HG03558 (cell line): ENCODE data around the gene XCR1.
"Not testable (repeated sequence)": the region's sequence is repeated elsewhere in the genome, so short reads cannot be mapped to it uniquely, and the experiment has no call there.

Source experiments
- ATAC-seq: cut with Tn5 transposase; IDR thresholded peaks from one replicate; pipeline ENCODE4 v1.9.1; 2021; ENCODE audit warnings: moderate number of reproducible peaks; ENCODE audit not compliant: unreplicated experiment; ENCODE audit errors: extremely low read depth

Gene XCR1

DNA sequence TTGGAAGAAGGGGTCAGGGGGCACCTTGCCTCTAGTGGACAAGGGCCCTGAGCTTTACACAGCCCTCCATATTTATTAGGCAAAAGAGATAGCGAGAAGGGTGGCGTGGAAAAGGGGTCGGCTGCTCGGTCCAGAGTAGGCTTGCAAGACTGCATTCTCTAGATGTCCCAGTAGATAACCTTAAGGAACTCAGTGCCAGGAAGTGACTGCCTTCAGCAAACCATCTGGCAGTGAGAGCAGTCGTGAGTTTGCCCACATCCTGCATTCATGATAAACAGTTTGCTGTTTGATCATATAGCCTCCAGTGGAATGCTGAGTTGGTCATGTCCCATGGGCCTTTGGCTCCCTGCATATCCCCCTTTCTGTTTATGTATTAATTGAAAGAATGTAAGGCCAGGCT, 18.9 kb upstream of the XCR1 start:
- not testable (repeated sequence) for ATAC-seq

DNA sequence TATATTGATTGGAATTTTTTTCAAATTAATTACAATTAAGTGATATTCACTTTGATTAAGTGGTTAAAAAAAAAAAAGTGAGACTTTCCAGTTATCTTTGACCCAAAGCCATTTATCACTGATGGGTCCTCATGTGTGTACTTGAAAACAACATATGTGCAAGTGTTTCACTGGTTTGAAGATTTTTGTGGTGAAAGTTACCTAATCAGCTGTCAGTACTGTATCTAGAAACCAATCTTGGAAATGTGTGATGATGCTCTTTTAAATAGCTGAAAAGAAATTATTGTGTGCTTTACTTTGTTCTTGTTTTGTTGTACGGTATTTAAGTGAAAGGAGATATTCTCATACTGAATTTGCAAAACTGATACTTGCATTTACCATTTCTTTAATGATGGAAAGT, 11.6 kb upstream of the XCR1 start:
- no peak for ATAC-seq

DNA sequence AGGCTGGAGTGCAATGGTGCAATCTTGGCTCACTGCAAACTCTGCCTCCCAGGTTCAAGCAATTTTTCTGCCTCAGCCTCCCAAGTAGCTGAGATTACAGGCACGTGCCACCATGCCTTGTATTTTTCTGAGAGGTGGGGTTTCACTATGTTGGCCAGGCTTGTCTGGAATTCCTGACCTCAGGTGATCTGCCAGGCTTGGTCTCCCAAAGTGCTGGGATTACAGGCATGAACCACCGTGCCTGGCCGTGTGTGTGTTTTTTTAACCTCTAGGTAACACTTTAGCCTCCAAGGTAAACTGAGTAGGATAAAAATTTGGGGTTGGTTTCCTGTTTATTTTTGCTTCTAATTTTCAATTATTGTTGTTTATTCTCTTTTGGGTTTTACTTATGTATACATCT, 10.8 kb upstream of the XCR1 start:
- ATAC-seq = not testable (repeated sequence)

DNA sequence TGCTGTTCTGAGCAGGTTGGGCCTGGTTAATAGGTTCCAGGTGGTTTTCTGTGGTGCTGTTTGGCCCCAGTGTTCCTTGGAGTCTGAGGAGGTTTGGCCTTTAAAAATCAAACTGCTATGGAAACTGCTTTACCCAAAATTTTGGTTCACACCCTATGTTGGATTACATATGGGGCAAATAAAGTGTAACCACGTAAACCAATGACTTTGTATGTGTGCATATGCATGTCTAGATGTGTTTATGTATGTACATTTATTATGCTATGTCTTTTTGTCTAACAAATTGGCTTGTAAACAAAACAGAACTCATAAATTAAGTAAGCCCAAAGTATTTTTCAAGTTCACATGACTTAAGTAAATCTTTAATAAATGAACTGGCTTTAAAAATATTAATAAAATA, 8.9 kb upstream of the XCR1 start:
- ATAC-seq = no peak

DNA sequence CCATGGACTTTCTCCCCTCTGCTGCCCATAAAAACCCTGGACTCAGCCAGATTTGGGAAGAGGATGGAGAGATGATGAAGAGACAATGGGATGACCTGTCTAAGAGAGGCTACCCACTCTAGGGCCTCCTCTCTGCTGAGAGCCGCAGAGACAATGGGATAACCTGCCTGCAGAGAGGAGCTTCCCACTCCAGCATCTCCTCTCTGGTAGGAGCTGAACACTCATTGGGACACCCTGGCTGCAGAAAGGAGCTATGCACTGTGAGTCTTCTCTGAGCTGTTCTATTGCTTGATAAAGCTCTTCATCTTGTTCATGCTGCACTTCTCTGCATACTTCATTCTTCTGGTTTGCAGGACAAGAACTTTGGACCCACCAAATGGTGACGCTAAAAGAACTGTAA, 4.5 kb upstream of the XCR1 start:
- ATAC-seq = no peak

DNA sequence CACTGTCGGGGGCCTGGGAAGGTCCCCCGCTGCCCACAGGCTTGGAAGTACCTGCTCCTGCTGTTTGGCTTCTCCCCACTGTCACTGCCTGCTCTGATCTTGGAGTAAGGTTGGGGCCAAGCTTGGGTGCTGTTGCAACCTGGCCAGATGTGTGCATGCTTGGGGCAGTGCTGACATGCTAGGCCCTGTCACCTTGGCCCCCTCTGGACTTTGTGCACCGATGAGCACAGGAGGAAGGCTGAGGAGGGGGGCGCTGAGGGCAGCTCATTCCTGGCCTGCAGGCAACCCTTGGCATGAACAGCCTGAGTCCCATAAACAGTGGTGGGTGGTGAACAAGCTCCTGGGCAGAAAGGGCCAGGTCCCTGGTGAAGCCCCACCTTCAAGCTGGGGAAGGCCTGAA, 4.0 kb upstream of the XCR1 start:
- ATAC-seq = no peak

DNA sequence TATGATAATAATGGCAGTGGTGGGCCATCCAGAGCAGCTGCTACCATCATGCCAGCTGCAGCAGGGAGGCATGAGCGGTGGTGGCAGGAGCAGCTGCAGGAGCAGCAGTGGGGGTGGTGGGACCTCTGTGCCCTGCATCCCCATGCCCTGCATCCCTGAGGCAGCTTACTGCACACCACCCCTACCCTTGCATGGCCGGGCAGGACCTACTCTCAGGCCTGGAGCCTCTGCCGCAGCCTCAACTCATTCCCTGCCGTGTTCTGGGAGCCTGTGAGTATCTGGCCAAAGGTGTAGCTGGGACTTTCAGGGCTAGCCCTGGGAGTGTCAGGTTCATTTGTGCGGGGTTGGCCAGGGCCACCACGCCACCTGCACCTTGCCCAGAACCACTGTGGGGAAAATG, 3.3 kb upstream of the XCR1 start:
- no peak for ATAC-seq

DNA sequence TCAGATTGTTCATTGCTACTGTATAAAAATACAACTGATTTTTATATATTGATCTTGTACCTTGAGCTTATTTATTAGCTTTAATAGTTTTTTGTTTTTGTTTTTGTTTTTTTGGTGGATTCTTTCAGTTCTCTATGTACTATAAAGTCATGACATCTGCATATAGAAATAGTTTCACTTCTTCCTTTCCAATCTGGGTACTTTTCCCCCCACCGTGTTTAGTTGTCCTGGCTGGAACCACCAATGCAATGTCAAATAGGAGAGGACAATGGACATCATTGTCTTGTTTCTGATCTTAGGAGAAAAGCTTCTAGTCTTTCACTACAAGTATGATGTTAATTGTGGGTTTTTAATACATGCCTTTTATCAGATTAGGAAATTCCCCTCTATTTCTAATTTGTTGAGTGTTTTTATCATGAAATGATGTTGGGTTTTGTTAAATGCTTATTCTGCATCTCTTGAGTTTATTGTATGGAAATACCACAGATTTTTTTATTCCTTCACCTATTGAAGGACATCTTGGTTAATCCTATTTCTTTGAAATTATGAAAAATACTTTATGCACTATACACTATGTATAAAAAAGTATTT, 2.8 kb upstream of the XCR1 start:
- ATAC-seq = no peak

DNA sequence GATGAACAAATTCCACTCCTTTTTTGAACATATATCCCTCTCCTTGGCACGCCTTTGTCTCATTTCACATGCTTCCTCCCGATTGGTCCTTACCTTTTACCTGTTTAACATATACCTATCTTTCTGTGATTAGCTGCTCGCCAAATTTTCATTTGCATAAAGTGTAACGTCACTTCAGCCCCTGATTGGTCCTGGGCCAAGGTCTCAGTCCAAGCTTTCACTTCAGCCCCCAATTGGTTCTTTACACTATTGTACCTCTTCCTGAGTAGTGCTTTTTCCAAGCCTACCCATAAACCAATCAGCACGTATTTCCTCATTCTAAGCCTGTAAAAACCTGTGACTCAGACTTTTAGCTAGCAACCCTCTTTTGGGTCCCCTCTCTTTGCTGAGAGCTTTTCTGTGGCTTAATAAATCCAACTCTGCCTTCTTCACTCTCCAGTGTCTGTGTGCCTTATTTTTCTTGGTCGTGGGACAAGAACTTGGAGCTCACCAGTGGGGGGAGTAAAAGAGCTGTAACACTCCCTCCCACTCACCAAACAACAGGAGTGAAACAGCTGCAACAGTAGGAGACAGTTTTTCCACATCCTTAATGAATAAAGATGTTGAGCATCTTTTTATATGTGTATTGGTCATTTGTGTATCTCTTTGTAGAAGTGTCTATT, 584 bp upstream of the XCR1 start:
- ATAC-seq = no peak

DNA sequence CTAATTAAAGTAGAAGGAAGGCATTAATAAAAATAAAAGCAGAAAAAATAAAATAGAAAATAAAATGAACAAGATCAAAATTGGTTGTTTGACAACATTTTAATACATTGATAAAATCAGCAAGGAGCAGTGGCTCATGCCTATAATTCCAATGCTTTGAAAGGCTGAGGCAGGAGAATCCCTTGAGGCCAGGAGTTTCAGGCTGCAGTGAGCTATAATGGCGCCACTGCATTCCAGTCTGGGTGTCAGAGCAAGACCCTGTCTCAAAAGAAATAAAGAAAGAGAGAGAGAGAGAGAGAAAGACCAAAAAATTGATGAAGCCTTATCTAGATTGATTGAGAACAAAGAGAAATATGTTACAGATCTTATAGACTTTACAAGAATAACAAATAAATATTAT, 2.1 kb downstream of the XCR1 start:
- no peak for ATAC-seq

DNA sequence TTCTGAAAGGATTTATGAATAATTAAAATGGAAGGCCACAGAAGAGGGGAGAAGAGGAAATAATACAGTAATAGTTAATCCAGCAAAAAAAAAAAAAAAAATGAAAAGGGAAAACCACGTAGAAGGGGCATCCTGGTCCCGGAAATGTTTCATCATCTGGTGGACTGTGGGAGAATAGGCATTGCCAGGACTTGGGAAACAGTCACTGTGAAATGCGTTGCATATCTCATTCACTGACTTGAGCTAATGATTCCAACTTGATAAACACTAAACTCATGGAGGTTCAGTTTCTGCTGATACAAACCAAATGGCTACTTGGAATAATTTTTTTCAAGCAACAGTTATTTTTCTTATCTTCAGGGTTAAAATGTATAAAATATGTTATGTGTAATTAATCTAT, 3.2 kb downstream of the XCR1 start:
- ATAC-seq = no peak

DNA sequence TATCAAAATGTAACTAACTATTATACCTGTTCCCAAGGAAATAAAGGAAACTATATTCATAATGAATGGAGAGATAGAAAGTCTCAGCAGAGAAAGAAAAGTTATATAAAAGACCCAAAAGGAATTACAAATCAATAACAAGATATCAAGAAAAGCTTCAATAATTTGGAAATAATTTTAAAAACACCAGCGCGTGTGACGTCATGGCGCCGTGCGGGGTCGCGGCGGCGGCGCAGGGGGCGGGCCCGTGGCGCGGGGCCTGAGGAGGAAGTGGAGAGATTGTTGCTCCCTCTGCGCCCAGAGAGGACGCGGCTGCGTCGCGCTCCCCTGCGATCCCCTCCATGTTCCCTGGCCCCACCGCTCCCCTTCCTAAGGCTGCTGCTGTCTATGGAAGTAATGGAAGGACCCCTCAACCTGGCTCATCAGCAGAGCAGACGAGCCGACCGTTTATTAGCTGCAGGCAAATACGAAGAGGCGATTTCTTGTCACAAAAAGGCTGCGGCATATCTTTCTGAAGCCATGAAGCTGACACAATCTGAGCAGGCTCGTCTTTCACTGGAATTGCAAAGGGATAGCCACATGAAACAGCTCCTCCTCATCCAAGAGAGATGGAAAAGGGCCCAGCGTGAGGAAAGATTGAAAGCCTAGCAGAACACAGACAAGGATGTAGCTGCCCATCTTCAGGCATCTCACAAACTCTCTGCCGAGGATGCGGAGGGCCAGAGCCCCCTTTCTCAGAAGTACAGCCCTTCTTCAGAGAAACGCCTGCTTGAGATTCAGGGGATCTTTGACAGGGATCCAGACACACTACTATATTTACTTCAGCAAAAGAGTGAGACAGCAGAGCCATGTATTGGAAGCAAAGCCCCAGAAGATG, 4.1 kb downstream of the XCR1 start:
- no peak for ATAC-seq

DNA sequence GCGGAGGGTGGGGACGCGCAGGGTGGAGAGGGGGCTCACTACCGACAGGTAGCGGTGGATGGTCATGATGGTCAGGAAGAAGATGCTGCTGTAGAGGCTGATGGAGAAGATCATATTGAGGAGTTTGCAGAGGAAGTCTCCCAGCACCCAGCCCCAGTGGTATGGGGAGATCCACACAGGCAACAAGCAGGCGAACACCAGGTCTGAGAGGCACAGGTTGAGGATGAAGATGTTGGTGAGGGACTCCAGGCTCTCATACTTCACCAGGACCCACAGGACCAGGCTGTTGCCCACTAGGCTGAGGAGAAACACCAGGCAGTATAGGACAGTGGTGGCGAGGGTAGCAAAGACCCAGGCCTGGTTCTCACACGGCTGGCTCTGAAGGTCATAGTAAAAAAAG, 5.8 kb downstream of the XCR1 start:
- no peak for ATAC-seq

DNA sequence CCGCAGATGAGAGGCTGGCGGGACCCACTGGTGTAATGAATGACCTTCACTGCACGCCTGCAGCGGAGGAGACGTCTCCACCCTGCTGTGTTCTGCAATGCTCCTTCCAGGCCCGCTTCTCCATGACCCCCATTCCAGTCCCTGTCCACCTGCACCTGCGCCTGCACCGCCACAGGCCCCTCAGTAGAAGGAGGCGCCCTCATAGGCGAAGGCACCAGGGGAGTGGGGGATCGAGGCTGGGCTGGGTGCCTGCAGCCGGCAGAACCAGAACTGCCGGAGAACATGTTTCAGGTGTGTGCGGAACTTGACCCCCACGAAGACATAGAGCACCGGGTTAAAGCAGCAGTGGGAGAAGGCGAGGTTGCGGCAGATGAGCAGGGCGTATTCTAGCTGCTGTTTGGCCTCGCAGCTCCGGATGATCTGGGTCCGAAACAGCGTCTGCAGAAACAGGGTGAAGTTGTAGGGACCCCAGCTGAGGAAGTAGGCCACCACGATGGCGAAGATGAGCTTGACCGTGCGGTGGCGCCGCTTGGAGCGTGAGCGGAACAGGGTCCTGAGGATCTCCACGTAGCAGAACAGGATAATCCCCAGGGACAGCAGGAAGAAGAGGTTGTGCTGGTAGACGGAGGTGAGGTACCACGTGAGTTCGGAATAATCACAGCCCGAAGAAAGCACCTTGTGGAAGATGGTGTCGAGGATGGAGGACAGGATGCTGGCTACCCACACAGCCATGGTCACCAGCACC, 6.3 kb downstream of the XCR1 start:
- no peak for ATAC-seq

DNA sequence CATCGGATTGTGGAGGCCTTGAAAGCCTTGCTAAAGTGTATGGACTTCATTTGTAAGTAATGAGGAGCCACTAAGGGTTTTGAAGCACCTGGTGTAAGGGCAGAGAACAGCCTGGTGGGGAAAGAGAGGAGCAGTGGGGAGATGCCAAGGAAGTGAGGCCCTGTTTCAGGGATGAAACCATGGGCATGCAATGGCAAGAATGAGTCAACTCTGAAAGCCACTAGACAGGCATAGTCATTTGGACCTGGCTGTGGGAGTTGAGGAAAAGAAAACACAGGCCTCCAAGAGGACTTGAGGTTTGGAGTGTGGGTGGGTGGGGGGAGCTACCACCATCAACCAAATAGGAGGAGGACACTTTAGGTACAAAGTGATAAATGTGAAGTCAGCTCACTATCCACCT, 7.6 kb downstream of the XCR1 start:
- no peak for ATAC-seq

DNA sequence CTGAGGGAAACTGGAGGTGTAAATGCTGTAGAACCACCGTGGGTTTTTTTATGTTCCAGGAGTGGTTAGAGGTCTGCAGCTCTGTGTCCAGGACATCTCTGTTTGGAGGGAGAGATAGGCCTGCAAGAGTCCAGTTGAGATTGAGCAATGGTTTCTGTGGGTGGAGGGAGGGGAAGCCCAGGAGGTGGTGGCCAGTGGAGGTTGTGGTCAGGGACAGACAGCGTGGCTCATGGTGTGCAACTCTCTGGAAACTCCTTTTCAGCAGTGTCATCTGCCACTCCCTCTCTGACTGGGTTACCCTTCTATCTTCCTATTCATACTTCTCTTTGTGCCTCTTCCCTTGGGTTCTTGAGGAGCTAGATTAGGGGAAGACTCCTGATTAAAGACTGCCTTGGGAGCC, 9.6 kb downstream of the XCR1 start:
- ATAC-seq = no peak

DNA sequence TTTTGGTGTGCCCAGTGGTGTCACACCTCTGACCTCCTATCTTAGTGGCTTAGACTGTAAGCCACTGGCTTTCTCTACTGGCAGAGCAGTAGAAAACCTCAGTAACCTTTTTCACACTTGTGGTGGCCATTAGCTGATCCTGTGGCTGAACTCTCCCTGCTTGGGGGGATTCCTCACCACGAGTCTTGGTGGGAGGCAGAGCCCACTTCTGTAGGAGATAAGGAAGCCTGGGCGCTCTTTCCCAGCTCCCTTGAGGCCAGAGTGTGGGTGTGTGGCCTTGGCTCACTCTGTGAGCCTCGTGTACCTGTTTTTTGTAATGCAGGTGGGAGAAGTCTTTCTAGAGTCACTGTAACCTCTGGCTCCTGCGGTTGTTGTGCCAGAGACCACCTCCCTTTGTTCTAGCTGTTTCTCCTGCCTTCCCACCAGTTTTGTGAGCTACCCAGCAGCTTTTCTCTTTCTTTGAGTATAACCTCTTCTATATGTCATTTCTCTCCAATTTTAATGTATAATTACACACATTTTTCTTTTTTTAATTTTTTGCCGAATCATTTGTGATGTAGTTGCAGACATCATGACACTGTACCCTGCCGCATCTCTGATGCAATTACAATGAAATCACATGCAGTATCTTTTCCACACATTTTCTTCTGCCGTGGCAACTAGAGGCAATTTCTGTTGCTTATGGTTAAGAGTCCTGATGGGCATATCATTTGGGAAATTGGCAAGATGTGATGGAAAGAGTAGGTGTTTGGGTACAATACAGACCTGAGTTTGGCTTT, 13.8 kb downstream of the XCR1 start:
- ATAC-seq = no peak

DNA sequence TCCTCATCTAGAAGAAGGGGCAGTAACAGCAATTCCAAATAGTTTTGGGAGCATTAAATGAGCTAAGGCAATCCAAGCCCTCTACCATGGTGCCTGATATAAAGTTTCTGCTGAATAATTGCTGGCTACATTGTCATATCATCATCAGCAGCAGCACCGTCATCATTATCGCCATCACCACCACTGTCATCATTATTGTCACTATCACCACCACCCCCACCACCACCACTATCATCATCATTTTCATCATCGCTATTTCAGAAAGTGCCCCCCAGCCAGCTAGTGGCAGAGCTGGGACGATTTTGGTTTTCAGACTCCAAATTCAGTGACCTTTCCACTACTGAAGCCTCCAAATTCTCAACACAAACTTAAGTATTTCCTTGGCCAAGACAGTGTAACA, 15.0 kb downstream of the XCR1 start:
- ATAC-seq = no peak

DNA sequence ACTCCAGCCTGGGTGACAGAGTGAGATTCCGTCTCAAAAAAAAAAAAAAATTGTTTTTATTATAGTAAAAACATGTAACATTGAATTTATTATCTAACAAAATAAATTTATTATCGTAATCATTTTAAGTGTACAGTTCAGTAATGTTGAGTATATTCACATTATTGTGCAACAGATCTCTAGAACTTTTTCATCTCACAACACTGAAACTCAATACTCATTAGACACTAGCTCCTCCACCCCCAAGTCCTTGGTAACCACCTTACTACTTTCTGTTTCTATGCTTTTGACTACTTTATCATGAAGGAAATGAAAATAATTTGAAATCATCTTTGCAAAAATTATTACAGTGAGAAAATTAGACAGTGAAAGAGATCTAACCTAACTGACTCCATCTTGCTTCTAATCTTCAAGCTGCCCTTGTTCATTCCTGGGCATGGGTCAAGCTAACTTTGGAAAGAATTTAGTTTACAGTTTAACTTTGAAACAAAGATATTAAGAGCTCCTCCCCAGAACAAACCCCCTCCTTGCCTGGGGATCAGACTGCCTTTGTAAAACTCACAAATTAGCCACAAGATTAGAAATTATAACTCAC, 16.7 kb downstream of the XCR1 start:
- ATAC-seq = no peak

DNA sequence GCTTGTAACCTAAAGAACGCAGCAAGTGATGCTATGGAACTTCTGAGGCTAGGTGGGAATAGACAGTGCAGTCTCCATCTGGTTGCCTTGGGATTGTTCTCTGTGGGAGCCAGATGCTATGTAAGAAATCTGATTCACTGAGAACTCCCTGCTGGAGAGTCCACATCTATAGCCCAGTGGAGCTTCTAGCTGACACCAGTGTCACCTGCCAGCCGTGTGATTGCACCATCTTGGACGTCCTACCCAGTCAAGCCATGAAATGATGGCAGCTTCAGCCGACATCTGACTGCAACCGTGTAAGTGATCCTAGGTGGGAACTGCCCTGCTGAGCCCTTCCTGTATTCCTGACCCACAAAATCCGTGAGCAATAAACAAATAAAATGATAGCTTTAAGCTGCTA, 19.2 kb downstream of the XCR1 start:
- ATAC-seq = no peak
